ENCODE results near the gene ZNF592. TPM values are rescaled to one million over a fixed set of nuclear protein-coding genes. Genes with fewer than 3 reads are reported as not detected.

Gene ZNF592
- total RNA-seq, 4 donors from 2014 or later: 25.6 to 47.6 (median 40.9) TPM

- TF ChIP-seq CTCF (IDR thresholded peaks at IDR 0.05): no peak
- no peak for TF ChIP-seq POLR2A (IDR thresholded peaks at IDR 0.05)
- H3K4me1 ChIP-seq: peaks cover 0 to 23% (median 0%) of the 10 kb centered on the region in 4 donors
- H3K4me3 ChIP-seq: peak within 1 kb of the TSS in 2 of 4 donors; percentile 46 to 49
- DNase-seq: no peak
- no peaks in the 10 kb centered on the region for H3K9me3 ChIP-seq
- peak within 1 kb of the TSS in 2 of 4 donors; percentile 58 to 84 for H3K27ac ChIP-seq
- H3K36me3 ChIP-seq: no peaks in the 10 kb centered on the region
- no peaks in the 10 kb centered on the region for H3K27me3 ChIP-seq
Observed at GRCh38 chr15:84816694-84817465, 68.5 kb downstream of the ZNF592 start, which contains the start of gene ALPK3. ALPK3 (plus strand) TSS chr15:84817356; CDS start chr15:84817453, 97 bp downstream.

GRCh38 chr15:84817466-84818081, 69.2 kb downstream of the ZNF592 start:
- Histone ChIP-seq H3K4me3 (peak overlapping the region in 2 of 4 donors; percentile 46 to 49), H3K4me1 (peaks cover 0 to 26% (median 0%) of the 10 kb centered on the region in 4 donors), H3K27ac (peak overlapping the region in 2 of 4 donors; percentile 58 to 84), H3K36me3 (no peaks in the 10 kb centered on the region), H3K27me3 (no peaks in the 10 kb centered on the region), H3K9me3 (no peaks in the 10 kb centered on the region)
- TF ChIP-seq CTCF (IDR thresholded peaks at IDR 0.05): peak in 3 of 6 experiments; percentile 7 to 32 (median 17)
- no peak for TF ChIP-seq POLR2A (IDR thresholded peaks at IDR 0.05)
- DNase-seq: no peak

GRCh38 chr15:84818261-84819131, 70.1 kb downstream of the ZNF592 start:
- Histone ChIP-seq H3K4me1 (peaks cover 0 to 26% (median 0%) of the 10 kb centered on the region in 4 donors), H3K9me3 (no peaks in the 10 kb centered on the region), H3K4me3 (peak overlapping the region in 1 of 4 donors; percentile 46), H3K27ac (peak overlapping the region in 2 of 4 donors; percentile 58 to 84), H3K27me3 (no peaks in the 10 kb centered on the region), H3K36me3 (no peaks in the 10 kb centered on the region)
- no peak for TF ChIP-seq CTCF (IDR thresholded peaks at IDR 0.05)
- DNase-seq: no peak

GRCh38 chr15:84819291-84819768, 70.9 kb downstream of the ZNF592 start:
- no peak for TF ChIP-seq POLR2A (IDR thresholded peaks at IDR 0.05)
- no peak for TF ChIP-seq CTCF (IDR thresholded peaks at IDR 0.05)
- H3K9me3 ChIP-seq: no peaks in the 10 kb centered on the region
- H3K27me3 ChIP-seq: no peaks in the 10 kb centered on the region
- DNase-seq: no peak
- H3K36me3 ChIP-seq: no peaks in the 10 kb centered on the region
- peak overlapping the region in 1 of 4 donors; percentile 84 for H3K27ac ChIP-seq
- no peak overlapping the region for H3K4me3 ChIP-seq
- peaks cover 0 to 26% (median 0%) of the 10 kb centered on the region in 4 donors for H3K4me1 ChIP-seq

- Histone ChIP-seq H3K36me3 (no peaks in the 10 kb centered on the region), H3K9me3 (no peaks in the 10 kb centered on the region), H3K27ac (no peak overlapping the region), H3K4me3 (no peak overlapping the region), H3K4me1 (peaks cover 0 to 26% (median 0%) of the 10 kb centered on the region in 4 donors), H3K27me3 (no peaks in the 10 kb centered on the region)
- TF ChIP-seq CTCF (IDR thresholded peaks at IDR 0.05) (no peak), POLR2A (IDR thresholded peaks at IDR 0.05) (no peak)
- no peak for DNase-seq
Observed at GRCh38 chr15:84819791-84820190, 71.4 kb downstream of the ZNF592 start.
